OCI-LY1 (cell line): Measurements from ENCODE around the gene WWOX.

ENCODE experiments used
- H2AFZ ChIP-seq: fragments of 200-600 bp; sonication (generic), shearing (Covaris generic); 2 replicates; pipeline ENCODE4 v1.6.0; 2014; ENCODE audit warnings: antibody characterized with exemption, mild to moderate bottlenecking, low read length
- H3F3A ChIP-seq: fragments of 200-600 bp; sonication (generic), shearing (Covaris generic); 2 replicates; pipeline ENCODE4 v1.6.0; 2014; ENCODE audit warnings: mild to moderate bottlenecking, antibody characterized with exemption, low read length, moderate library complexity; ENCODE audit not compliant: insufficient read depth
- H3K27ac ChIP-seq: fragments of 200-600 bp; sonication (generic); 2 replicates; pipeline ENCODE4 v1.5.1; 2014; ENCODE audit warnings: low read length, mixed run types, mild to moderate bottlenecking, low read depth; ENCODE audit not compliant: poor library complexity, severe bottlenecking
- H3K27me3 ChIP-seq: fragments of 200-600 bp; sonication (generic); 2 replicates; pipeline ENCODE4 v1.6.0; 2014; ENCODE audit warnings: antibody characterized with exemption, mild to moderate bottlenecking, low read length, moderate library complexity; ENCODE audit not compliant: insufficient read depth
- H3K36me3 ChIP-seq: fragments of 200-600 bp; sonication (generic); 2 replicates; pipeline ENCODE4 v1.6.1; 2014; ENCODE audit warnings: mild to moderate bottlenecking, antibody characterized with exemption, low read length, moderate library complexity, mixed read lengths; ENCODE audit not compliant: insufficient read depth
- H3K4me1 ChIP-seq: fragments of 200-600 bp; sonication (generic); 2 replicates; pipeline ENCODE4 v1.5.1; 2014; ENCODE audit warnings: mild to moderate bottlenecking, low read length, moderate library complexity; ENCODE audit not compliant: insufficient read depth, severe bottlenecking
- H3K4me2 ChIP-seq: fragments of 200-600 bp; sonication (generic), shearing (Covaris generic); 2 replicates; pipeline ENCODE4 v1.6.1; 2014; ENCODE audit warnings: low read length
- H3K4me3 ChIP-seq: fragments of 200-600 bp; sonication (generic); 2 replicates; pipeline ENCODE4 v1.5.1; 2014; ENCODE audit warnings: low read length, low read depth, mild to moderate bottlenecking, mixed read lengths; ENCODE audit not compliant: poor library complexity, severe bottlenecking
- H3K79me2 ChIP-seq: fragments of 200-600 bp; shearing (Covaris generic); 2 replicates; pipeline ENCODE4 v1.6.1; 2016; ENCODE audit warnings: mixed run types, low read length, mixed read lengths; ENCODE audit not compliant: insufficient read depth
- H3K9ac ChIP-seq: fragments of 200-600 bp; sonication (generic), shearing (Covaris generic); 2 replicates; pipeline ENCODE4 v1.6.1; 2014; ENCODE audit warnings: mild to moderate bottlenecking, low read length, mixed read lengths
- H3K9me2 ChIP-seq: fragments of 200-600 bp; sonication (generic), shearing (Covaris generic); 2 replicates; pipeline ENCODE4 v1.6.1; 2014; ENCODE audit warnings: low read depth, mild to moderate bottlenecking, low read length, mixed read lengths
- H3K9me3 ChIP-seq: fragments of 200-600 bp; shearing (Covaris generic); 2 replicates; pipeline ENCODE4 v1.6.1; 2014; ENCODE audit warnings: low read length, mixed read lengths
- H4K20me1 ChIP-seq: fragments of 200-600 bp; sonication (generic), shearing (Covaris generic); 2 replicates; pipeline ENCODE4 v1.6.0; 2016; ENCODE audit warnings: mild to moderate bottlenecking, low read length; ENCODE audit not compliant: insufficient read depth
- CTCF ChIP-seq: fragments of 200-600 bp; sonication (generic), shearing (Covaris generic); IDR thresholded peaks from 2 replicates; pipeline ENCODE4 v1.5.1; 2017; ENCODE audit warnings: mild to moderate bottlenecking, antibody characterized with exemption, low read length, moderate library complexity, mixed read lengths
- EZH2 ChIP-seq: fragments of 200-600 bp; sonication (generic), shearing (Covaris generic); IDR thresholded peaks from 2 replicates; pipeline ENCODE4 v1.8.0; 2017; ENCODE audit warnings: borderline replicate concordance, mixed run types, mild to moderate bottlenecking, antibody characterized with exemption, low read length, moderate library complexity, mixed read lengths

WWOX gene

GRCh38 chr16:78746718-78747117 is 647.3 kb downstream of the WWOX start:
- no peak overlapping the region for H3K4me3 ChIP-seq
- no peaks in the 10 kb centered on the region for H3K4me1 ChIP-seq
- no peak overlapping the region for H3K27ac ChIP-seq
- H4K20me1 ChIP-seq: no peaks in the 10 kb centered on the region
- no peaks in the 10 kb centered on the region for H3K36me3 ChIP-seq
- H3F3A ChIP-seq: no peaks in the 10 kb centered on the region
- no peak for TF ChIP-seq CTCF
- no peak for TF ChIP-seq EZH2
- no peaks in the 10 kb centered on the region for H3K9me2 ChIP-seq
- H3K79me2 ChIP-seq: no peaks in the 10 kb centered on the region
- no peaks in the 10 kb centered on the region for H3K9me3 ChIP-seq
- no peaks in the 10 kb centered on the region for H3K27me3 ChIP-seq
- no peak overlapping the region for H2AFZ ChIP-seq
- no peak overlapping the region for H3K4me2 ChIP-seq
- no peak overlapping the region for H3K9ac ChIP-seq

GRCh38 chr16:78748220-78748929 is 648.9 kb downstream of the WWOX start:
- Histone ChIP-seq H3K4me1 (no peaks in the 10 kb centered on the region), H3K4me2 (no peak overlapping the region), H3K9me2 (no peaks in the 10 kb centered on the region), H3K27me3 (no peaks in the 10 kb centered on the region), H3F3A (no peaks in the 10 kb centered on the region), H3K27ac (no peak overlapping the region), H3K36me3 (no peaks in the 10 kb centered on the region), H3K9me3 (no peaks in the 10 kb centered on the region), H3K4me3 (no peak overlapping the region), H3K79me2 (no peaks in the 10 kb centered on the region), H2AFZ (no peak overlapping the region), H3K9ac (no peak overlapping the region), H4K20me1 (no peaks in the 10 kb centered on the region)
- no peak for TF ChIP-seq EZH2
- no peak for TF ChIP-seq CTCF

DNA sequence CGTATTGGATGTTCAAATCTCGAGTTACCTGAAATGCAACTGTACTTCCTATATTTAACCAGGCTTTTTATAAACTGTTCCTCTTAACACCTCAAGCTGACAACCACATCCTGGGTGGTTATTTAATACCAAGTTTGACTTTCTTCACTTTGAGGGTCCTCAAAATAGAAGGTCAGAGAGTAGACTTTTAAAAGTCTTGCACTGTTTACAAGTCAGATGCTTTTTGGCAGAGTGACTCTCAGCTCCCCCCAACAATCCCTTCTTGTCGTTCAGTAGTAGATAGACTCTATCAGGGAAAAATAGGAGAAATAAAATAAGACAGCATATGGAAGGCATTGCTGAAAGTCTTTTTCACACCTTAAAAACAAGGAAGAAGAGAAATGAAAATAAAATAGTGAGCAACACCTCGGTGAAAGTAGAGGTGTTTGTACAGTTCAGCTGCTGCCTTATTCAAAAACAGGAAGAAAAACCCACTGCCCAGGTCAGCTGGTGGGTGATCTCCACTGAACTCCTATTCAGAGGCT is 650.4 kb downstream of the WWOX start:
- Histone ChIP-seq H3K27me3 (no peaks in the 10 kb centered on the region), H3F3A (no peaks in the 10 kb centered on the region), H3K9me2 (no peaks in the 10 kb centered on the region), H3K9ac (no peak overlapping the region), H3K79me2 (no peaks in the 10 kb centered on the region), H3K4me3 (no peak overlapping the region), H3K4me1 (no peaks in the 10 kb centered on the region), H3K27ac (no peak overlapping the region), H3K4me2 (no peak overlapping the region), H3K9me3 (no peaks in the 10 kb centered on the region), H3K36me3 (no peaks in the 10 kb centered on the region), H2AFZ (no peak overlapping the region), H4K20me1 (no peaks in the 10 kb centered on the region)
- no peak for TF ChIP-seq EZH2
- no peak for TF ChIP-seq CTCF
